ENCODE data around the gene UROD.
A peak's percentile ranks its signal among the peaks of the same experiment; 100 is the strongest.
"Not testable (repeated sequence)": the region's sequence is repeated elsewhere in the genome, so short reads cannot be mapped to it uniquely, and the experiment has no call there.

The UROD gene

DNA sequence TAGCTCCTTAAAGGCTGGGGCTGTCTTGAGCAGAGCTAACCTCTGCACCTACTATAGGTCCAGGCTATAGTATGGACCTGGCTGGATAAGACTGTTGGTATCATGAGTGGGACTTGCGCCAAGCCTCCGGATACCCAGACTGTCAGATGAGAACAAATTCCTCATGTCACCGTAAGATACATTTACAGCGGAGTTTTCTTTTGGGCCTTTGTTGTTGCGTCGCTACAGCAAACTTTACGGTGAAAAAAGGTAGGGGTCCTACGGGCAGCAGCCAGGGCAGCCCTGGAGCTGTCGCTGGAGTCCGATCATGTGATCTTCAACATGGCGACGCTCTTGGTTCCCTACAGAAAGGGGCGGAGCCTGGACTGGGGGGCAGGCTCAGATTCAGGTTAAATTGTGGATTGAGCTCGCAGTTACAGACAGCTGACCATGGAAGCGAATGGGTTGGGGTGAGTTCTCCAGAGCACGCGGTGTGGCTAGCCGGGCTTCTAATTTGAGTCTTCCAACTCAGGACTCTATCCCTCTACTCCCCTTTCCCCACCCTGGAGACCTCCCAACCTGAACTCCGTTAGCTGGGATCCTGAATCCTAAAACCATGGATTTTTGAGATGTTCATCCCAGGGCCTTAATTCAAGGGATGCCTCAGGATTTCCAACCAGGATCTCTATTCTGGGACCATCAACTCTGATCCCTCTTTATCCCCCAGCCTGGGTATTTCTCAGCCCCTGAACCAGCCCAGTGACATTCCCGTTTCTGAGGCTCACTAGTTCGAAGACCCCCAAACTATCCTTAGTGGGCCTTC, at the start of gene UROD:
TSS of gene UROD (plus strand) at position 418 of the 802 bp plus-strand sequence. CDS start at position 430, 12 bp downstream.
- peak; percentile 97 for DNase-seq

DNA sequence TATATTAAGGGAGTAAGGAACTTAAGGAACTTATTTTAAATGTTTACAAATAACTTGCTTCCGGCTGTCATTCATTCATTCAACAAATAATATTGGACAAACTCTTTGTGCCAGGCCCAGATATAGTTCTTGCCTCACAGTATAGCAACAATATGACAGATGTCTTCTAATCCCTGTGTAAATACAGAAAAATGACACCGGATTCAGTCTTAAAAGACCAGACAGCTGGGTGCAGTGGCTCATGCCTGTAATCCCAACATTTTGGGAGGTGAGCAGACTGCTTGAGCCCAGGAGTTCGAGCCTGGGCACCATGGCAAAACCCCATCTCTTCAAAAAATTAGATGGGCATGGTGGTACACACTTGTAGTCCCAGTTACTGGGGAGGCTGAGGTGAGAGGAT, 49.3 kb upstream of the UROD start:
- no peak for DNase-seq

DNA sequence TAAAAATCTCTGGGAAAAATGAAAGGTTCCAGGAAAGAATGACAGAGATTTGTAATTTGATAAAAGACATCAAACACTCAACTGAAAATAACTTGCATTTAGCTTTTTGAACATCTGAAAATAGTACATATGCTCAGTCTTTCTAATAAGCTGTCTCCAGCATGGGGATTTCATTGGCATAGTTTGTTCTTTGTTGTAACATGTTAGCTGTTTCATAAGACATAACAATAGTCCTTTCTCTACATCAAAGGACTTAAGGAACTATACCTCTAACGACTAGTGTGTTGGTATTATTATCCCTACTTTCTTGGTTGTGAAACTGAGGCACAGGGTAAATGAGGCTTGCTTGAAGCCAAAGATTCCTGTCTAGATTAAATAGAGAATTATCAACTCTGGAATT, 47.7 kb upstream of the UROD start:
- DNase-seq = no peak

DNA sequence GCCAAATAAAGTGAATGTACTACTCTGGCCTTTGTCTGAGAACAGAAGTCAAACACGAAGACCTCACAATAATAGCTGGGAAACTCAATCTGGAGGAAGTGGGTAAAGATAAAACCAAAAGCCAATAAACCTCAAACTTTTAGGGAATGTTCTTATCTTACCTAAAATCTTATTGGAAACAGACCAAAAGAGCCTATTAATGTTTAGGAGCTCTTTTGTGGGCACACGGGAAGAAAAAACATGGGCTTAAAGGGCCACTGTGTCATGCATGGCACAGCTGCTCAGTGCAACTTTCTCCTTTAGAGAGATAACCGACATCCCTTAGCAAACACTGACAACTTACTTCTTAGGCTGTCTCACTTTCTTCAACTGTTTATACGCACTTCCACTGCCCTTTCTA, 41.7 kb upstream of the UROD start:
- no peak for DNase-seq

DNA sequence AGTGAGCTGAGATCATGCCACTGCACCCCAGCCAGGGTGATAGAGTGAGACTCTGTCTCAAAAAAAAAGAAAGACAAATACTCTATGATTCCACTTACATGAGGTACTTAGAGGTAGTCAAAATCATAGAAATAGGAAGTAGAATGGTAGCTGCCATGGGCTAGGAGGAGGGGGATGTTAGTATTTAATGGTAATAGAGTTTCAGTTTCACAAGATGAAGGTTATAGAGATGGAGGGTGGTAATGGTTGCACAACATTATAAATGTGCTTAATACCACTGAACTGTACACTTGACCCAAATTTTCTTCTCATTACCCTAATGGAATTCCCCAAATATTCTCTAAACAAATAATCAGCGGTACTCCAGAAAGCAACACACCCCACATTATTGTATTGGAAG, 38.4 kb upstream of the UROD start:
- no peak for DNase-seq

DNA sequence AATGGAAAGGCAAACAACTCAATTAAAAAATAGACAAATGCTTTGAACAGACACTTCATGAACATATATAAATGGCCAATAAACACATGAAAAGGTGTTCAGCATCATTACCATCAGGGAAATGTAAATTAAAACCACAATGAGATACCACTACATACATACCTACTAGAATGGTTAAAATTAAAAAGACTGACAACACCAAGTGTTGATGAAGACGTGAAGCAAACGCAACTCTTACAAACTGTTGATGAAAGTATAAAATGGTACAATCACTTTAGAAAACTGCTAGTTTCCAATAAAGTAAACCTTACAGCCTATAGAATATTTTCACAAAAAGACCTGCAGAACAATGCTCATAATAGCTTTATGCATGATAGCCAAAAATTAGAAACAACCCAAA, 35.8 kb upstream of the UROD start:
- DNase-seq = no peak

DNA sequence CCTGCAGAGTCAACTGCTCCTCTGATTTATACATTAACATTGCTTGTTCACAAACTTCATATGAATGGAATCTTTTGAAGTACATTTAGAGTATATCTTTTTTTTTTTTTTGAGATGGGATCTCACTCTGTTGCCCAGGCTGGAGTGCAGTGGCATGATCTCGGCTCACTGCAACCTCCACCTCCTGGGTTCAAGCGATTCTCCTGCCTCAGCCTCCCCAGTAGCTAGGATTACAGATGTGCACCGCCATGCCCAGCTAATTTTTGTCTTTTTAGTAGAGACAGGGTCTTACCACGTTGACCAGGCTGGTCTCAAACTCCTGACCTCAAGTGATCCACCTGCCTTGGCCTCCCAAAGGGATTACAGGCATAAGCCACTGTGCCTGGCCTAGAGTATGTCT, 34.7 kb upstream of the UROD start:
- DNase-seq = not testable (repeated sequence)

DNA sequence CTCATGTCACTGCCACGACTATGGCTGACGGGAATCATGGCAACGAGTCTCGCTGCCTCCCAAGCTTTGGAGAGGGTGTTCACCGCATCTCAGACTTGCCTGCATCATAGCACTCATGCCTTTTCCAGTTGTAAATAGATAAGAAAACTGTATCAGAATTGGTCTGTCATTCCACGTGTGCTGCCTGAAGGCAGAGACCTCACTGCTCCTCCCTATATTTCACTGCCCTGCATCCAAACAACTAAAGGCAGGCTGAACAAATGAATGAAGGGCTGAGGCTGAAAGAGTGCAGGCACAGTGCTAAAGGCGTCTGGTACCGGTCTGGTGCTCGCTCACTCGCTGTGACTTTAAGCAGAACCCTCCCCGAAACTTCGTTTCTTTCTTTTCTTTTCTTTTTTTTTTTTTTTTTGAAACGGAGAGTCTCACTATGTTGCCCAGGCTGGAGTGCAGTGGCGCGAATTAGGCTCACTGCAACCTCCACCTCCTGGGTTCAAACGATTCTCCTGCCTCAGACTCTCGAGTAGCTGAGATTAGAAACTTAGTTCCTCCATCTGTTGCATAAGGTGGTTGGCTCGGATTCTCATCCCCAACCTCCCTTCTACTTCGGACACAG, 26.2 kb upstream of the UROD start:
- DNase-seq = no peak

DNA sequence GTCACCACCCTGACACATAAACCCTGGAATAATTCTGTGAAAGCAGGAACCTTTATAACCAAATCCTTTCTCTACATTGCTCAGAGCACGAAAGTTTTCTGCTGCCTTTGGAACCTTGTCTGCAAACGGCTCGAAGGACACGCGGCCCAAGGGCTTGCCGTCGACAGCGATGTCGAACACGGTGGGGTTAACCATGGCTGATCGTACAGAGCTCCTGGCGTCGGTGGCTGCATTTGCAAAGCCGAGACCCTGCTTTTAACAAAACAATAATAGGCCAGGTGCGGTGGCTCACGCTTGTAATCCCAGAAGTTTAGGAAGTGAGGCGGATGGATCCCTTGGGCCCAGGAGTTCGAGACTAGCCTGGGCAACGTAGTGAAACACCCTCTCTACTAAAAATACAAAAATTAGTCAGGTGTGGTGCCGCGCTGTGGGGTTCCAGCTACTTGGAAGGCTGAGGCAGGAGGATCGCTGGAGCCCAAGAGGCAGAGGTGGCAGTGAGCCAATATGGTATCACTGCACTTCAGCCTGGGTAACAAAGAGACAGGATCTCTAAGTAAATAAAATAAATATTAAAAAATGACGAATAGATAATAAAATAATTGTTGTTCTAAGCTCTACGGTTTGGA, 23.4 kb upstream of the UROD start:
- no peak for DNase-seq

DNA sequence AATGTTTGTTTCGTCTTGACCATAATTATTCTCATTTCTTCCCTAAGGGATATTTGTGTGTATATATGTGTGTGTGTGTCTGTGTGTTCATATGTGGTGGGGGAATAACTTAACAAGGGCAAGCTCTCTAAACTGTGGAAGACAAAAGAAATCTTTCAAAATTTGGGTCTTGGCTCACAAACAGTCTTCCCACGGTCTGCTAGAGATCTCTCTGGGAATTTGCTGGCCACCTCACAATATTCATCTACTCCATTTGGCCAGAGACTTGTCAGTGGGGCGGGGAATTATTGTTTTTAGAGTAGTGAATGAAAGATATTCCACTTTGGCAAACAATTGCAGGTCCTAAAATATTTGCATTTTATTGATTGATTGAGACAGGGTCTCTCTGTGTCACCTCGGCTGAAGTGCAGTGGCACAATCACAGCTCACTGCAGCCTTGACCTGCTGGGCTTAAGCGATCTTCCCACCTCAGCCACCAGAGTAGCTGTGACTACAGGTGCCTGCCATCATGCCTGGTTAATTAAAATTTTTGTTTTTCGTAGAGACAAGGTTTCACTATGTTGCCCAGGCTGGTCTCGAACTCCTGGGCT, 17.6 kb upstream of the UROD start:
- no peak for DNase-seq

DNA sequence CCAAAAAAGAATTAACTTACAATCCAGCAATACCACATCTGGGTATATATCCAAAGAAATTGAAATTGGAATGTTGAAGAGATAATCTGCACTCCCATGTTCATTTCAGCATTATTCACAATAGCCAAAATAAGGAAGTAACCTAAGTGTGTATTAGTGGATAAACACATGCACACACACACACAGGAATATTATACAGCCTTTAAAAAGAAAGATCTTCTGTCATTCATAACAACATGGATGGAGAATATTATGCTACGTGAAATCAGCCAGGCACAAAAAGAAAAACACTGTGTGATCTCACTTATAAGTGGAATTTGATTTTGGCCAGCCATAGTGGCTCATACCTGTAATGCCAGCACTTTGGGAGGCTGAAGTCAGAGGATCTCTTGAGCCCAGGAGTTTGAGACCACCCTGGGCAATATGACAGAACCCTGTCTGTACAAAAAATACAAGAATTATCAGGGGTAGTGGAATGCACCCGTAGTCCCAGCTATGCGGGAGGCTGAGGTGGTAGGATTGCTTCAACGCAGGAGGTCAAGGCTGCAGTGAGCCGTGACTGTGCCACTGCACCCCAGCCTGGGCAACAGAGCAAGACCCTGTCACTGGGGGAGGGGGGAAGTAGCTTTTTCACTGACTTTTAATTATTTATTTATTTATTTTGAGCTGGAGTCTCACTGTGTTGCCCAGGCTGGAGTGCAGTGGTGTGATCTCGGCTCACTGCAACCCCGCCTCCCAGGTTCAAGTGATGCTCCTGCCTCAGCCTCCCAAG, 16.4 kb upstream of the UROD start:
- no peak for DNase-seq

DNA sequence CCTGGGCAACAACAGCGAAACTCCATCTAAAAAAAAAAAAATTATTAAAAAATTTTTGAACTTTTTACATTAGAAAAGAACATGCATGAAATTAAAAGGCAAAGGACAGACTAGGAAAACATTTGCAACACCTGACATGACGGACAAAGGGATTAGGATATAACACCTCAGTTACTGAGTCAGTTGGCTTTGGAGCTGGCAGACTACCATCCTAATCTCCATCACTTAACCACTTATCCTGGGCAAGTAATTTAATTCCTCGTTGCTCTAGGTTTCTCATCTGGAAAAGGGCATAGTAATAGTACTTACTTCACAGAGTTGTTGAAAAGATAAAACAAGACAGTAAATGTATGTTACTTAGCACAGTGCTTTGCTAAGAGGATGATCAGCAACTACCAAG, 12.8 kb upstream of the UROD start:
- DNase-seq = no peak

DNA sequence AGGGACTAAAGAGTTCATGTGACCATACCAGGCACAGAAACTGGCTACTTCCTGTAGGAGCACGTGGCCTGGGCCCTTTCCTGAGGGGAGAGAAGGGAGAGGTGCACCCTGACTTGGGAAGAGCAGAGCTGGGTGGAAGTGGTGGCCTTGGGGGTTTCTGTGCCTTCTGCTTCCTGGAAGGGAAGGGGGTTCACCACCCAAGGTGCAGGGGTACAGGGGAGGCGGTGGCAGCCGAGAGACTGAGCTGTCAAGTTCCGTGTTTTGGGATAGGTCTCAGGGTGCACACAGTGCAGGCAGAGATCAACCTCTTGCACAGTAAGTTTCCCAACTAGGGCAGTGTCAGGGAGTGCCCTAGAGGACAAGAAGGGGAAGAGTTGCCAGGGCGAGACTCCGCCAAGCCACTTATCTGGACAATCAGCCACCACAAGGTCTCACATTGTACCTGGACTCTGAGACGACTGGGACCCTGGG, 11.0 kb upstream of the UROD start:
- no peak for DNase-seq

DNA sequence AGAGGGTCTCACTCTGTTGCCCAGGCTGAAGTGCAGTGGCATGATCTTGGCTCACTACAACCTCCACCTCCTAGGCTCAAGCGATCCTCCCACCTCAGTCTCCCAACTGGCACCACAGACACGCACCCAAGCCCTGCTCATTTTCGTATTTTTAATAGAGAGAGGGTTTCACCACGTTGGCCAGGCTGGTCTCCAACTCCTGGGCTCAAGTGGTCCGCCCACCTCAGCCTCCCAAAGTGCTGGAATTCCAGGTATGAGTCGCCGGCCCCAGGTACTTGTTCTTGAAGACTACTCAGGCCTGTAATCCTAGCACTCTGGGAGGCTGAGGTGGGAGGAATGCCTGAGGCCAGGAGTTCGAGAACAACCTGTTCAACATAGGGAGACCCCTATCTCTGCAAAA, 10.5 kb upstream of the UROD start:
- DNase-seq = not testable (repeated sequence)

DNA sequence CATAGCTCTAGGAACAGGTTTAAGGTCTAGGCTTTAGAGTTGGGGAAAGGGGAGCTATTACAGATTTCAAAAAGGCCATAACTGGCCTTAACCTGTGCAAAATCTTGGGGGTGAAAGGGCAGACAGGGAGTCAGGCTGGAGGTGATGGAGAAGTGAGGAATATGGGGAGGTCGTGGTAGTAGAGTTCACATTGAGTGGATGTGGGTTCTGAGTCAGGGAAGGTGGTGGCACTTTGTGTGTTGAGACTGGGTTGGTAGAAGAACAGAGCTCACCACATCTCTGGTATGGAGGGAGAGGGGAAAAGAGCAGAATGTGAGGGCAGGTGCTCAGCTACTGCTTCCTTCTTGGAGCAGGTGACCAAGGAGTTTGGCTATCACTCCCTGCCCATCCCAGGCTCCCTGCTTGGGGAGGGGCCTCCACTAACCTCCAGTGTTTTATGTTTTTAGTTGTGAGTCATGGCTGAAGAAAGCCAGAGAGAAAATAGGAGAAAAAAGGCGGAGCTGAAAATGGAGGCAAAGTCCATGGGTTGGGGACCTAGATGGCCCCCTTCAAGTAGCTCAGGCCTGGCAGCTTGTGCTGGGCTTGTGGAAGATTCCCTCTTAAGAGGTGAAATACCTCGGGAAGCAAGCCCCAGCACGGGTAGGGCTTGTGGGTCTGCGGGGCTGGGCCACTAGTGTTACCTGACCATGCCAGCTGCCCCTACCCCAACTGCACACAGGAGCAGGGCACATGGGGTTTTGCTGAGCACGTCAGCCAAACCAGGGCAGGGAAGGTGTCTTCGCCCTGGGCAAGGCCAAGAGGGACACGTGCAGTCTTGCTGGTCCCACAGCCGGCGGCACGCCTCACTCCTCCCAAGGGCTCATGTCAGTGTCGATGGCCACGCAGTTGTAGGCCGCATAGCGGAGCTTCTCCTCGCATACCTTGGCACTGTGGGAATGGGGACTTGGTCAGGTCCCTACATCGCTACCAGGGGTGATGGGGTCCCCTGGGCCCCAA, 9.1 kb upstream of the UROD start:
- no peak for DNase-seq

DNA sequence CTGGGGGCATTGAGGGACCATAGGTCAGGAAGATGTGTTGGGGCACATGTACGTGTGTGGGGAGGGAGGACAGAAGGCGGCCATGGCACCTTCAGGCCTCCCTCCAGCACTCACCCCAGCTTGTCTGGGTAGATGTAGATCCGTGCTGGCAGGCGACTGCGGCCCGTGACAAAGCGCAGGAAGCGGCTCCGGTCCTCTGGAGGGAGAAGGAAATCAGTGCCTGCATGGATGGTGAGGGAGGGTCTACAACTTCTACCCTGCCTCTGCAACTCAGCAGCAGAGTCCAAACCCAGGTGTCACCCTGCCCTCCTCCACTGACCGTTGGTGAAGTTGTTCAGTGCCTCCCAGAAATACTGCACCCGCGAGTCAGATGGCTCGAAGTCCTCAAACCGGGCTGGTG, 8.3 kb upstream of the UROD start:
- DNase-seq = no peak

DNA sequence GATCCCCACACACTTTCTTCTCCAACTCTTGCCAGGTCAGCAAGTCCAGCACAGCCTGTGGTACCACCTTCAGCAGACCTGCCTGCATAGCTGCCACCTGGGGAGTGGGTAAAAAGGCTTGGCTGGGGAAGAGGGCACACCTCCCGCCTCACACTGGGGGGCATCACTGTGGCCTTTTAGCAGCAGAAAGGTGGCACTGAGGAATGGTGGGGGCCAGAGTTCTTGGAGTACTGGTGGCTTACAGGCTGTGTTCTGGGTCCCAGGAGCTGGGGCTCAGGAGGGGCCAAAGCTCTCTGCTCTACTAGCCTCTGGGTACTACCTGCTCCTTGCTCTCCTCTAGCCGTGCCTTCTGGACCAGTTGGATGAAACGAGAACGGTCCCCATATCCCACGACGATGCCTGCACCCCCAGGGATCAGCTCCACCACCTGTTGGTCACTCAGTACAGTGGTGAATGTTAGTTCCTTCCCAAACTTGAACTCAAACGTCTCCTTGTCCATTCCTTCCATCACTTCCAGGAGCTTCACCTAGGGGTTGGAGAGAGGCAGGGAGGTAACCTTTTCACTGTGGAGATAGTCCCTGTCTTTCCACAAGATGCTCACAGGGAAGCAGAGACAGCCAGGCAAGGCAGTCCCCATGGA, 7.7 kb upstream of the UROD start:
- DNase-seq = no peak

DNA sequence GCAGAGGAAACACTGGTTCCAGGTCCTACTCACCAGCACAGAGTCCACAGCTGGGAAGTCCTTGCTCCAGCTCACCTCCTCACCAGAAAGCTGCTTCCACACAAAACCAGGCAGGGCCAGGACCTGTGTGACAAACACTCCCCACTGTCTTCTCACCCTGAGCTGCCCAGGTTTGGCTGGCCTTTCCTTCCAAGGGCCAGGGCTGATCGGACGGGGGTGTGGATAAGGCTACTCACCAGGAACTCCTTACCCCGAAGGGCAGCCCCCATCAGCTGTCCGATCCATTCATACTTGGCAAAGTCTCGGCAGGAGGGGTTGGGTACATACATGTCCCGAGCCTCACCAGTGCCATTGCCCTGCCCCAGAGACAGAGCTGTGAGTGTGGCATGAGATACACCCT, 6.3 kb upstream of the UROD start:
- no peak for DNase-seq

DNA sequence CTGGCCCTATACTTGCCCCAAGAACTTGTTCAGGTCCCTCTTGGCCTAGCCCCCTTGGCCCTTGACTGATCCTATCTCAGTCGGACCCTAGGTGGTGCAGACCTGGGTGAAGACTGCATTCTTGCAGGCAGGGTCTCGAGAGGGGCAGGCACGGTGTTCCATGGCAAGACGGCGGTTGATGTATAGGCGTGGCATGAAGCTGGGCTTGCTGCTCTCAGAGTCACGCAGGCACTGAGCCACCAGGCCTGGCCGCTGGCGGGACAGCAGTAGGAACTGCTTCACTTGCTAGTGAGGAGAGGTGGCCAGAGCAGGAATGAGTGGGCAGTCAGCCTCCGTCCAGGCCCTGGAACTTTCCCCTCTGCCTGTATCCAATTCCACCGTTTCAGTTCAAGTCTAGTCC, 4.7 kb upstream of the UROD start:
- no peak for DNase-seq

DNA sequence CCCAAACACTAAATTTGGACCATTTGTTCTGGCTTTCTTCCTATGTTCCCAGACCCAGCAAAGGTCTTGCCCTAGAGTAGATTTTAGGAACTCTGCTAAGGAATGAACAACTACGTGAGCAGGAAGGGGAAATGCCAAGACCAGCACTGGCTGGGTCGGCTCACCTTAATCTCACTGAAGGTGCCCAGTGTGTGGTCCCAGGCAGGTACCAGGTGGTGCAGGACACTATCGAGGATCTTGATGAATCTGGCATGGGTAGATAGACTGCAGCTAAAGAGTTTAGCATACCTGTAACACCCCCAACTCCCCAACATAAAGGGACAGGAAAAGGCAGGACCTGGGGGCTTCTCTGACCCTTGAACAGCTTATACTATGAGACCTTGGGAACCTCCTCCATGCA, 4.0 kb upstream of the UROD start:
- DNase-seq = no peak

DNA sequence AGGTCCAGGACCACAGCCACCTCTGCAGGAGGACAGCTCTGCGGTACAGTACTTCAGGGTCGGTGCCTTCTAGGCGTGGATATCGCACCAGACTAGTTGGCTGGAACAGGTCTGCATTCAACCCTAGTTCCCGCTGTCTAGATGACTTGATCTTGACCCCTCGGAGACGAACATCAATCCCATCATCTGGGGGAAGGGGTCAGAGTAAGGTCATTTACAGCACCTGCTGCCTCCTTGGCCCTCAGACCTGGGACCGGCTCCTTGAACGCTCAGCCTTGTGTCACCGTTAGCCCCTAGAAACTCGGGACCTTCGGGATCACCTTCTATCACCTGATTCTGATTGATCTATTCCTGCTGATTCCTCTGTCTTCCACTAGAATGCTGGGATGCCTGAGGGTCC, 3.5 kb upstream of the UROD start:
- DNase-seq = no peak

Data from NCI-H748 treated with DMSO at 0.1 percent for 48 hours (cell line).